ENCODE data around the gene SRP72. TPM values are rescaled to one million over a fixed set of nuclear protein-coding genes. Genes with fewer than 3 reads are reported as not detected.

SRP72 gene
- total and polyA plus RNA-seq, 5 donors from 2014 or later = 111 to 196 (median 138) TPM

DNA sequence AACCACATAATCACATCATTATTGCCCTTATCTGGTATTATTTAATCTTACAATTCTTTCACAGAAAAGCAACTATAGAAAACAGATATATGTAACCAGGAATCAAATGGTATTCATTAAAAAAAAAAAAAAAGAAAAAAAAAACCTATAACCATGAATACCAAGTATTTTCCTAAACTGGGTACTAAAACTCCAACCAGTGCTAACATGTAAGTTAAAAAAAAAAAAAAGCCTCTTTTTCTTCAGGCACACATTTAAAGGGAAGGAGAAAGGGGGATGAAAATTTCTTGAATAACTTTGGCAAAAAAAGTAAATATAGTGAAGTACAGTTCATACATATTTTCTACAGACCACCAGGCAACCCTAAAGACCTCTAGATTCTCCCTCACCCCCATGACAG, 34.1 kb upstream of the SRP72 start:
- DNase-seq (no peak), ATAC-seq (ENCODE audit: low read depth in 2 of 2) (no peak)
- H3K9me3 Mint-ChIP-seq = no peaks in the 10 kb centered on the region
- no peak overlapping the region for H3K27ac Mint-ChIP-seq
- Histone ChIP-seq H3K4me1 (ENCODE audit: control insufficient read depth, insufficient read depth, low read length, poor library complexity, severe bottlenecking) (peaks cover 11% of the 10 kb centered on the region), H3K27ac (ENCODE audit: insufficient read depth, low read length, poor library complexity, severe bottlenecking) (no peak overlapping the region), H3K36me3 (ENCODE audit: control insufficient read depth, insufficient read depth, low read length) (no peaks in the 10 kb centered on the region), H3K27me3 (ENCODE audit: control insufficient read depth, insufficient read depth, low read length) (no peaks in the 10 kb centered on the region), H3K4me3 (ENCODE audit: low read depth, low read length) (no peak overlapping the region), H3K9me3 (ENCODE audit: control insufficient read depth in 2 of 2, low read length in 2 of 2) (no peaks in the 10 kb centered on the region)
- no peaks in the 10 kb centered on the region for H3K27me3 Mint-ChIP-seq
- H3K4me1 Mint-ChIP-seq = peaks cover 15 to 48% (median 34%) of the 10 kb centered on the region in 4 donors
- no peaks in the 10 kb centered on the region for H3K36me3 Mint-ChIP-seq
- peak overlapping the region; percentile 22 to 94 (median 42) for H3K4me3 Mint-ChIP-seq

GRCh38 chr4:56434599-56435139, 32.7 kb upstream of the SRP72 start:
- no peaks in the 10 kb centered on the region for H3K9me3 Mint-ChIP-seq
- ATAC-seq (ENCODE audit: low read depth in 2 of 2) = no peak

DNA sequence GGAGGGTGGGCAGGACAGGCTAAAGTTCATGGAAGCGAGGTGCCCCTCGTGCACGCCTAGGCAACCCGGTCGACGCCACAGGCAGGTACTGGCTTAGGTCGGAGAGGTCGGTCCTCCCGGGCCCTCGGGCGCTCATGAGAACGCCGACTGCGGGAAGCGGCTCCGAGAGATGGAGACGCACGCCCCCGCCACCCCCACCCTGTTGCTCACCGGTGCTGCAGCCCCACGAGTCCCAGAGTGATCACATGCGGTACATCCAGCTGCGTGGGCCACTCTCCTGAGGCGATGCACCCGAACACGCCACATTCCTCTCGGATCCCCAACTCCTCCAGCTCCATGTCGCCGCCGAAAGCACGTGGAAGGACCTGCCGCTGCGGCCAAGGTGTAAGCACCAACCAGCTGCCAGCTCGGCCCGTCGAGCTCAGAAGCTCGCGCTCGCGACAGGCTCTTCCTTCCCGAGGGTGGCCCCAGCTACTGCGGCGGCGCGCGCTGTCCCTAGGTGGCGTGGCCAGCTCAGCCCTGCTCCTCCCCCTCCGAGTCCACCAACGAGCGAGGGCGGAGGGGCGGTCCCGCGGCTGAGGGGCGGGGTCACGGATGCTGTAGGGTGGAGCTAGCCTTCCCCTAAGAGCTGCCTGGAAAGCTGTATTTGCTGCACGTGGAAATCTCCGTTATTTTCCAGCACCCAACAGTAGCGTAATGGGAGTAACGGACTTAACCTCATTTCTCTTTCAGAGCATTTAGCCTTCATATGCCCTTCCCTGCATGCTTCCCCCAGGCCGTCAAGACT, 32.1 kb upstream of the SRP72 start, which contains the start of gene PPAT:
Gene PPAT, minus strand, starts transcription at position 476 of the 787 bp plus-strand sequence. Its CDS starts 138 bp downstream, at position 338.
- Mint-ChIP-seq H3K27me3 (no peaks in the 10 kb centered on the region), H3K4me3 (peak within 1 kb of the TSS; percentile 91 to 96 (median 94)), H3K9me3 (no peaks in the 10 kb centered on the region), H3K4me1 (peaks cover 7 to 53% (median 36%) of the 10 kb centered on the region in 4 donors), H3K36me3 (no peaks in the 10 kb centered on the region), H3K27ac (peak within 1 kb of the TSS; percentile 83 to 99 (median 96))
- ATAC-seq (ENCODE audit: low read depth in 2 of 2) = peak; percentile 78 to 83
- no peaks in the 10 kb centered on the region for H3K36me3 ChIP-seq (ENCODE audit: control insufficient read depth, insufficient read depth, low read length)
- peaks cover 11% of the 10 kb centered on the region for H3K4me1 ChIP-seq (ENCODE audit: control insufficient read depth, insufficient read depth, low read length, poor library complexity, severe bottlenecking)
- peak within 1 kb of the TSS; percentile 89 for H3K27ac ChIP-seq (ENCODE audit: insufficient read depth, low read length, poor library complexity, severe bottlenecking)
- H3K27me3 ChIP-seq (ENCODE audit: control insufficient read depth, insufficient read depth, low read length) = no peaks in the 10 kb centered on the region
- H3K9me3 ChIP-seq (ENCODE audit: control insufficient read depth in 2 of 2, low read length in 2 of 2) = no peaks in the 10 kb centered on the region
- peak; percentile 97 to 99 (median 98) for DNase-seq
- H3K4me3 ChIP-seq (ENCODE audit: low read depth, low read length) = peak within 1 kb of the TSS; percentile 96

More at GRCh38 chr4:56434599-56435139, 32.7 kb upstream of the SRP72 start:
- Mint-ChIP-seq H3K27ac (peak overlapping the region in 2 of 3 donors; percentile 83 to 96), H3K36me3 (no peaks in the 10 kb centered on the region), H3K4me1 (peaks cover 7 to 51% (median 35%) of the 10 kb centered on the region in 4 donors), H3K27me3 (no peaks in the 10 kb centered on the region), H3K4me3 (peak overlapping the region; percentile 91 to 96 (median 94))
- peaks cover 11% of the 10 kb centered on the region for H3K4me1 ChIP-seq (ENCODE audit: control insufficient read depth, insufficient read depth, low read length, poor library complexity, severe bottlenecking)
- no peaks in the 10 kb centered on the region for H3K9me3 ChIP-seq (ENCODE audit: control insufficient read depth in 2 of 2, low read length in 2 of 2)
- peak in 1 of 3 donors; percentile 49 for DNase-seq
- H3K27me3 ChIP-seq (ENCODE audit: control insufficient read depth, insufficient read depth, low read length) = no peaks in the 10 kb centered on the region
- H3K36me3 ChIP-seq (ENCODE audit: control insufficient read depth, insufficient read depth, low read length) = no peaks in the 10 kb centered on the region
- peak overlapping the region; percentile 89 for H3K27ac ChIP-seq (ENCODE audit: insufficient read depth, low read length, poor library complexity, severe bottlenecking)
- H3K4me3 ChIP-seq (ENCODE audit: low read depth, low read length) = peak overlapping the region; percentile 96

GRCh38 chr4:56438766-56439165, 28.7 kb upstream of the SRP72 start:
- H3K27me3 Mint-ChIP-seq = no peaks in the 10 kb centered on the region
- no peak overlapping the region for H3K4me3 ChIP-seq (ENCODE audit: low read depth, low read length)
- no peaks in the 10 kb centered on the region for H3K27me3 ChIP-seq (ENCODE audit: control insufficient read depth, insufficient read depth, low read length)
- no peak for ATAC-seq (ENCODE audit: low read depth in 2 of 2)
- peaks cover 23 to 48% (median 37%) of the 10 kb centered on the region in 4 donors for H3K4me1 Mint-ChIP-seq
- H3K36me3 Mint-ChIP-seq = no peaks in the 10 kb centered on the region
- no peak overlapping the region for H3K27ac Mint-ChIP-seq
- no peaks in the 10 kb centered on the region for H3K9me3 ChIP-seq (ENCODE audit: control insufficient read depth in 2 of 2, low read length in 2 of 2)
- H3K4me3 Mint-ChIP-seq = peak overlapping the region in 1 of 4 donors; percentile 47
- H3K36me3 ChIP-seq (ENCODE audit: control insufficient read depth, insufficient read depth, low read length) = peaks cover 3% of the 10 kb centered on the region
- no peaks in the 10 kb centered on the region for H3K9me3 Mint-ChIP-seq
- DNase-seq = no peak
- no peak overlapping the region for H3K27ac ChIP-seq (ENCODE audit: insufficient read depth, low read length, poor library complexity, severe bottlenecking)
- peaks cover 11% of the 10 kb centered on the region for H3K4me1 ChIP-seq (ENCODE audit: control insufficient read depth, insufficient read depth, low read length, poor library complexity, severe bottlenecking)

- Mint-ChIP-seq H3K4me1 (peaks cover 15 to 40% (median 31%) of the 10 kb centered on the region in 4 donors), H3K4me3 (peak overlapping the region in 2 of 4 donors; percentile 9 to 27), H3K27me3 (no peaks in the 10 kb centered on the region), H3K27ac (no peak overlapping the region), H3K9me3 (no peaks in the 10 kb centered on the region), H3K36me3 (peaks cover 7% of the 10 kb centered on the region)
- Histone ChIP-seq H3K27me3 (ENCODE audit: control insufficient read depth, insufficient read depth, low read length) (no peaks in the 10 kb centered on the region), H3K9me3 (ENCODE audit: control insufficient read depth in 2 of 2, low read length in 2 of 2) (no peaks in the 10 kb centered on the region), H3K4me3 (ENCODE audit: low read depth, low read length) (no peak overlapping the region), H3K36me3 (ENCODE audit: control insufficient read depth, insufficient read depth, low read length) (peaks cover 3% of the 10 kb centered on the region), H3K27ac (ENCODE audit: insufficient read depth, low read length, poor library complexity, severe bottlenecking) (no peak overlapping the region), H3K4me1 (ENCODE audit: control insufficient read depth, insufficient read depth, low read length, poor library complexity, severe bottlenecking) (no peaks in the 10 kb centered on the region)
- ATAC-seq (ENCODE audit: low read depth in 2 of 2) (no peak), DNase-seq (no peak)
These were observed 26.4 kb upstream of the SRP72 start for GRCh38 chr4:56440983-56441382.

GRCh38 chr4:56444719-56445118, 22.7 kb upstream of the SRP72 start:
- Mint-ChIP-seq H3K27me3 (no peaks in the 10 kb centered on the region), H3K9me3 (peaks cover 0 to 2% (median 0%) of the 10 kb centered on the region in 7 donors), H3K4me1 (peaks cover 16 to 31% (median 25%) of the 10 kb centered on the region in 4 donors), H3K27ac (no peak overlapping the region), H3K4me3 (no peak overlapping the region), H3K36me3 (peaks cover 19% of the 10 kb centered on the region)
- H3K36me3 ChIP-seq (ENCODE audit: control insufficient read depth, insufficient read depth, low read length) = peaks cover 12% of the 10 kb centered on the region
- H3K27me3 ChIP-seq (ENCODE audit: control insufficient read depth, insufficient read depth, low read length) = no peaks in the 10 kb centered on the region
- no peak overlapping the region for H3K4me3 ChIP-seq (ENCODE audit: low read depth, low read length)
- DNase-seq = no peak
- H3K9me3 ChIP-seq (ENCODE audit: control insufficient read depth in 2 of 2, low read length in 2 of 2) = no peaks in the 10 kb centered on the region
- ATAC-seq (ENCODE audit: low read depth in 2 of 2) = no peak
- no peak overlapping the region for H3K27ac ChIP-seq (ENCODE audit: insufficient read depth, low read length, poor library complexity, severe bottlenecking)
- H3K4me1 ChIP-seq (ENCODE audit: control insufficient read depth, insufficient read depth, low read length, poor library complexity, severe bottlenecking) = no peaks in the 10 kb centered on the region

- peaks cover 0 to 2% (median 0%) of the 10 kb centered on the region in 7 donors for H3K9me3 Mint-ChIP-seq
- no peaks in the 10 kb centered on the region for H3K4me1 ChIP-seq (ENCODE audit: control insufficient read depth, insufficient read depth, low read length, poor library complexity, severe bottlenecking)
- H3K27ac Mint-ChIP-seq = no peak overlapping the region
- no peak overlapping the region for H3K27ac ChIP-seq (ENCODE audit: insufficient read depth, low read length, poor library complexity, severe bottlenecking)
- peaks cover 12% of the 10 kb centered on the region for H3K36me3 ChIP-seq (ENCODE audit: control insufficient read depth, insufficient read depth, low read length)
- no peak overlapping the region for H3K4me3 ChIP-seq (ENCODE audit: low read depth, low read length)
- no peak overlapping the region for H3K4me3 Mint-ChIP-seq
- peaks cover 22% of the 10 kb centered on the region for H3K36me3 Mint-ChIP-seq
- H3K27me3 Mint-ChIP-seq = no peaks in the 10 kb centered on the region
- DNase-seq = no peak
- H3K27me3 ChIP-seq (ENCODE audit: control insufficient read depth, insufficient read depth, low read length) = no peaks in the 10 kb centered on the region
- H3K4me1 Mint-ChIP-seq = peaks cover 9 to 22% (median 19%) of the 10 kb centered on the region in 4 donors
- no peak for ATAC-seq (ENCODE audit: low read depth in 2 of 2)
- H3K9me3 ChIP-seq (ENCODE audit: control insufficient read depth in 2 of 2, low read length in 2 of 2) = no peaks in the 10 kb centered on the region
These were observed 21.7 kb upstream of the SRP72 start for GRCh38 chr4:56445699-56446098.

Measured in CD4-positive, CD25-positive, alpha-beta regulatory T cell (primary cell).